RPMI8226 (cell line): ENCODE measurements around the gene LMF1.

ENCODE experiments used
- DNase-seq: peaks from one replicate; pipeline ENCODE4 v3.0.0-alpha.2; 2015

The LMF1 gene

GRCh38 chr16:927406-927805 is 43.4 kb downstream of the LMF1 start:
- no peak for DNase-seq

DNA sequence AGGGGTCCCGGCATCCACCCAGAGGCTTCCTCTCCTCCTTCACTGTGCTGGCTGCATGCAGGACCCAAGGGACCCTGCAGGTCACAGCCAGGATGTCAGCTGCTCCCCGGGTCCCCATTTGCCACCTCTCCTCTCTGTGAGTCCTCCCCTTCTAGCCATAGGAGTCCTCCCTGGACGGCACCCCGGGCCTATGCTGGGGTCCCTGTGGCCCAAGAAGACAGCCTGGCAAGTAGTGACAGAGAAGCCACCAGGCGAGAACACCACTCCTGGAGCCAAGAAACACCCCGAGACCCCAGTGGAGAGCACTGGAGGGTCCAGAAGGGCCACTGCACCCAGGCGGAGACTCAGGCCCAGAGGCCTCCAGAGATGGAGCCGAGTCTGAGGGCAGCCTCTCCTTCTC is 44.1 kb downstream of the LMF1 start:
- DNase-seq: no peak

- no peak for DNase-seq
Observed at GRCh38 chr16:924806-925205, 46.0 kb downstream of the LMF1 start.

GRCh38 chr16:924063-924462 is 46.7 kb downstream of the LMF1 start:
- no peak for DNase-seq

DNA sequence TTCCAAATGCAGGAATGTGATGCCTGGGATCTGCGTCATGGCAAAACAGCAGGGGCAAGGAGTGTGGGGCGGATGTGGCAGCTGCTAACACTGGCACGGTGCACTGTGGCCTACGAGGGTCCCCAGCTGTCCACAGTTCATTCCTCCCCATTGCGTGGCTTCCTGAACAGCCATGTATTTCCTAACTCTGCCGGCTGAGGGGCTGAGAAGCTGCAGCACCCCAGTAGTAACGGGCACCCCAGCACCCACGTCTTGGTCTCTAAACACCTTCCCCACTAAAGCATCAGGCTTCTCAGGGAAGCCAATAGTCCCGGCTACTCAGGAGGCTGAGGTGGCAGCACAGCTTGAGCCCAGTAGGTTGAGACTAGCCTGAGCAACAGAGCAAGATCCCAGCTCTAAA is 47.6 kb downstream of the LMF1 start:
- DNase-seq: no peak

DNA sequence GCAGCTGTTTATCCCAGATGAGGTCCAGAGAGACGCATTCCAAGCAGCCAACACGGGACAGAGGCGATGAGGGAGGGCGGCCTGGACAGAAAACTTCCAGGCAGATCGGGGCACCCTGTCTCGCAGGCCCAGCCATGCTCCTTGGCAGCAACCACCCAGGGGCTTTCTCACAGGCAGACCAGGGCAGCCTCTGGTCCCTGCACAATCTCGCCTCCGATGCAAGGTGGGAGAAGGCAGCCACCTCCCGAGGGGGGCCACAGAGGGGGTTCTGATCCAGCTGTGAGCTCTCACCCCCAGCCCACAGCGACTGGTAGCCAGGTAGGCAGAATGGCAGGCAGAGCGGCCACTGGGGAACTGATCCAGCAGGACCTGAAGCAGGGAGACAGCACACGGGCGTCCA is 48.7 kb downstream of the LMF1 start:
- no peak for DNase-seq

- DNase-seq: no peak
Observed at GRCh38 chr16:921321-921905, 49.4 kb downstream of the LMF1 start.

- peak; percentile 41 for DNase-seq
Observed at GRCh38 chr16:920717-921116, 50.1 kb downstream of the LMF1 start.

GRCh38 chr16:920051-920681 is 50.6 kb downstream of the LMF1 start:
- no peak for DNase-seq

DNA sequence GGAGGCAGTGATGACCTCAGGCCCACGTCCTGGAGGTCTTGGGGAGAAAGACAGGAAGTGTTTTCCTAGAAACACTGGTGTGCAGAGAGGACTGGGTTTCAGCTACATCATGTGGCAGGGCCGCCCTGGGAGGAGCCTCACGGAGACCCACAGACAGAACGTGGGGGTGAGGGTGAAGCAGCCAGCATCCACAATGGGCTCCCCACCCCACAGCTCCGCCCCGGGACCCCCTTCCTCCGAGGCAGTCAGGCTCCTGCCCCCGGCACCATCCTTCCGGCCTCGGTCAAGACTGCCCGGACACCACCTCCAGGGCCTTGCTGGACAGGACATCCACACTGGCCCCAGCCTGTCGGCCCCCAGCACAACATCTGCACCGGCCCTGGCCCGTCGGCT is 51.1 kb downstream of the LMF1 start:
- DNase-seq: no peak

GRCh38 chr16:918741-919657 is 51.8 kb downstream of the LMF1 start:
- no peak for DNase-seq

GRCh38 chr16:918068-918467 is 52.7 kb downstream of the LMF1 start:
- DNase-seq: peak; percentile 86

- DNase-seq: no peak
Observed at GRCh38 chr16:917591-918061, 53.2 kb downstream of the LMF1 start.

GRCh38 chr16:916035-916799 is 54.6 kb downstream of the LMF1 start:
- no peak for DNase-seq

DNA sequence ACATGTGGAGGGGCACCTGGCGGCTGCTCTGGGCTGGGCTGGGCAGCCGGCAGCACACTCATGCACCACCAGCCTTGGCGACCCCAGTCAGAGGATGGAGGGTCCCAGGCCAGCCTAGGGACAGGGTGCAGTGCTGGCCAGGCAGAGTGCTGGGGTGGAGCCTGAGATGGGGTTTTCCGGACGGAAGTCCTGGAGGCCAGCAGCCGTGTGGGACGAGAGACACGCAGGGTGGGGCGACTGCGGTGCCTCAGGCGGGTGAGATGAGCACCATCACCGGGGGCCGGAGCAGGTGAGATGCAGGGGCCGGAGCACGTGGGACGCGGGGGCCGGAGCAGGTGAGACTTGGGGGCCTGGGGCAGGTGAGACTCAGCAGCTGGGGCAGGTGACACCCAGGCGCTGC is 55.2 kb downstream of the LMF1 start:
- no peak for DNase-seq

DNA sequence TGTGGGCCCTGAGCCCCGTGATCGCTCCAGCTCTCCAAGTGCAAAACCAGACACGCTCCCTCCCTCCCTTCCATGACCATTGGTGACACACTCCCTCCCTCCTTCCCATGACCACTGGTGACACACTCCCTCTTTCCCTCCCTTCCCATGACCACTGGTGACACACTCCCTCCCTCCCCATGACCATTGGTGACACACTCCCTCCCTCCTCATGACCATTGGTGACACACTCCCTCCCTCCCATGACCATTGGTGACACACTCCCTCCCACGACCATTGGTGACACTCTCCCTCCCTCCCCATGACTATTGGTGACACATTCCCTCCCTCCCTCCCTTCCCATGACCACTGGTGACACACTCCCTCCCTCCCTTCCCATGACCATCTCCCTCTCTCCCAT is 56.3 kb downstream of the LMF1 start:
- DNase-seq: no peak

DNA sequence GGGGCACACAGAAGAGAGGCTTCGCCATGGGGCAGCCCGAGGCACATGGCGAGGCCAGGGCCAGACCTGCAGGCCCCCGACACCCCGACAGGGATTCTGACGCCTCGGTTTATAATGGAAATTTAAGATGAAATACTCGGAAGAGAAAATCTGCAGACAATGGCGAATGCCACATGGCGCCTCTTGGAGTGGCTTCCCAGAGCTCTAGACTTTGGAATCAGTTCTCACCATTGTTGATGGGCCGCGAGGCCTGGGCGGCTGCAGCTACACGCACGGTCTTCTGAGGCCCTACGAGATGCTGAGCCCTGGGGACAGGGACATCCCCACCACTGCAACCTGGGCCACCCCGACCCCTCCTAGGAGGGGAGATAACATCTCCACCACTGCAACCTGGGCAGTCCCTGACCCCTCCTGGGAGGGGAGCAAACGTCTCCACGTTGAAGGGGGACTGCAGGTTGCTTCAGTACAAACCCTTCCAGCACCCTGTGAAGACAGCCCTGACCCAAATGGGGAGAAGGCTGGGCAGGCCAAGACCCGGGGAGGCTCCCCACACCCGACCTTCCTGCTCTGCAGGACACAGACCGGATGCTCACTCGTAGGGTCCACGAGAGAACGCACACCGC is 56.9 kb downstream of the LMF1 start:
- no peak for DNase-seq

DNA sequence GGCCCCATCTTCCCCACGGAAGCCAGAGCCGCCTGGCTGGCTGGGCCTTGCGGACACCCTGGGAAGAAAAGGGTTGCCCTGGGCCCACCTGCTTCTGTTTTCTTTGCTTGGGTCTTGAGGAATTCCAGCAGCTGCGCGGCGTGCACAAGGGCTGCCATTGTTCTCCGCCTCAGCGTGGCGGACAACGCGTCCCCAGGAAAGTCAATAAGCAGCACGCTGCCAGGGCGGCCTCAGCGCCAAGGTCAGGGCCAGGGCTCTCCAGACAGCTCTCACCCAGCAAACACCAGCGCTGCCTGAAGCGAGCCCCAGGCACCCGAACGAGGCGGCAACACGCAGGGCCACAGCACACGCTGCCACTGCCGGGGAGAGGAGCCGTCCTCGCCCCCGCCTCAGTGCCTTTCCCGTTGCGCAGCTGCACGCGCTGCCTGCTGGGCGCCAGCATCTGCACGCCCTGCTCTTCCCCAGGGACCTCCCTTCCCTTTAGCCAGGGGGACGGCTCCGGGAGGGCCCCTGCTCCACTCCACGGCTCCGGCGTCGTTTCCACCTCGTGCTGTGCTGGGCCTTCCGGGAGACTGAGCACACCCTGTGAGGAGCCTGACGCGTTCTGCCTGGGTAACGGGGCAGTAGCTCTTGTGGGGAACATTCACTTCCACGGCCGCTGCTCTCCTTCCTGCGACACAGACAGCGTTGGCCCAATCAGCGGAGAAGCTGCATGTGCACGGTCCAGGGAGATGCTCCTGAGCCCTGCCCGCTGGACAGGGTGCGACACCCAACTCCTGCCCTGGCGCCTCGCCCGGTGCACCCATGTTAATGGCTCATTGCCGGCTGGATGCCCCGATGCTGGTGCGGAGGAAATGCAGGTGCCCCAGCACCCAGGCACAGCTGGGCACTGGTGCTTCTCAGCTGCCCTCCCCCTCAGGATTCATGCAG is 57.8 kb downstream of the LMF1 start:
- no peak for DNase-seq

DNA sequence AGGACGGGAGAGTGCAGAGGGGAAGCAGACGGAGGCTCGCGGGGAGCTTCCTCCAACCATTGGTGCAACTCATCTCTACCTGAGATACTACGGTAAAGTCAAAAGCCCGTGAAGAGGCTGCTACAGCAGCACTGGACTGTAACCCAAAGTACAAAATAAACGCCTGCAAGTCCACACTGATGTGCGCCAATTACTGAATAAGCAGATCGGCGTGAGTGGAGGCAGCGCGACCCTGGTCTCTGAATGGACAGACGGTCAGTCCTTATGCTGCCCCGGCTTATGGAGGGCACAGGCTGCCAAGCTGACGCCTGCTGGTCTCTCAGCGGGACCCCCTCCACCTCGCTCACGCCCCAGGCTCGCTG is 58.5 kb downstream of the LMF1 start:
- no peak for DNase-seq

DNA sequence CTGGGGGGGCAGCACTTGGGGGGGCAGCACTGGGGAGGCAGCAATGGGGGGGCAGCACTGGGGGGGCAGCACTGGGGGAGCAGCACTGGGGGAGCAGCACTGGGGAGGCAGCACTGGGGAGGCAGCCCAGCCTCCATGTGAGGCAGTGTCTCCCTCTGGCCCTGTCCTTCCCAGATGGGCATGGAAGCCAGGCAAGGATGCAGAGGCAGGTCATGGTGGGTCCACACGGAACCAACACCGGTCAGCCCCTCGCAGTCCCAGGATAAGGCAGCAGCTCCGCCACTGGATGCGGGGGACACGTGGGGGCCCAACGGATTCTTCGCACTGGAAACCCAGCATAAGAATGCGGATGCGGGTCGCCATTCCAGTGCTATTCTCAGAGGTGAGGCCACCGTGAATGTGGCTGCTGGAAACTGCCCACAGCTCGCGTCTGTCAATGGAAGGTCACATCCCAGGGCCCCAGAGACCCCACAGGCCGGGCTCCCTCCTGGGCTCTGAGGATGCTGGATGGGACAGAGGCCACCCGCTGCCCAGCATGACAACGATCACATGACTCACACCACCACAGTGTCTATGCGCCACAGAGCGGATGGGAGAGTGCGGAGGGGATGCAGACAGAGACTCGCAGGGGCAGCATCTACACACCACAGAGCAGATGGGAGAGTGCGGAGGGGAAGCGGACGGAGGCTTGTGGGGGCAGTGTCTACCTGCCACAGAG is 59.0 kb downstream of the LMF1 start:
- no peak for DNase-seq

DNA sequence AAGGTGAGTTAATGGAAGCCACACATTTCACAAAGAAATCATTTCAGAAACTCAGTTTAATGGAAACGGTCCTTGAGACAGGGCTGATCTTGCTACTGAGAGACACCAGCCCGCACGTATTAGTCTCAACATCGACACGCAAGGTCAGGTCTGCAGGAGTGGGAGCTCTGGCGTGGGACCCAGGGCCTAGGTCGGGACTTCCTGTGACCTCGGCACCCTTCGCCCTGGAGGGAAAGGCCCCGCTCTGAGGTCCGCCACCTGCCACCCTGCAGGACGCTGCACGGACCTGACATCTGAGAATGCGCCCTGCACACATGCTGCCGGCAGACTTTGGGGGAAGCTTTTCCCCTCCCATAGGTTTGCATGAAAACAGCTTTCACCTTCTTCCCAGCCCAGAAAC is 59.7 kb downstream of the LMF1 start:
- no peak for DNase-seq
